AG04450 (cell line): ENCODE results near the gene BANP. TPM values are rescaled to one million over a fixed set of nuclear protein-coding genes. Genes with fewer than 3 reads are reported as not detected.
"Not testable (repeated sequence)": the region's sequence is repeated elsewhere in the genome, so short reads cannot be mapped to it uniquely, and the experiment has no call there.

Experiments
- CTCF ChIA-PET: fragments of 300-600, 350-600 bp; formaldehyde crosslinking; extraction: SDS; loops from one replicate; lab custom pipeline; 2022; ENCODE audit warnings: antibody characterized with exemption, inconsistent platforms; lab: Charles Lee
- POLR2A ChIA-PET: fragments of 350-600 bp; formaldehyde crosslinking; extraction: SDS; loops from one replicate; lab custom pipeline; 2021; ENCODE audit warnings: antibody characterized with exemption, inconsistent platforms; lab: Yijun Ruan, JAX
- DNase-seq: peaks from one replicate; pipeline ENCODE4 v3.0.0-alpha.2; 2011; ENCODE audit warnings: low read depth, low spot score
- H3K27ac ChIP-seq: one replicate; pipeline ENCODE4 v1.5.1; 2012; ENCODE audit warnings: low read depth, low read length, control low read depth
- H3K27me3 ChIP-seq: one replicate; pipeline ENCODE4 v1.6.0; 2012; ENCODE audit warnings: low read length; ENCODE audit not compliant: control insufficient read depth, insufficient read depth
- H3K4me3 ChIP-seq: 2 replicates; pipeline ENCODE4 v1.5.1; 2011; ENCODE audit warnings: mild to moderate bottlenecking, low read depth, low read length, control low read depth
- H3K9me3 ChIP-seq: 2 replicates; pipeline ENCODE4 v1.5.1; 2012; ENCODE audit warnings: low read length; ENCODE audit not compliant: control insufficient read depth, insufficient read depth
- CTCF ChIP-seq: IDR thresholded peaks from 2 replicates; pipeline ENCODE4 v1.5.1; 2011; ENCODE audit warnings: low read depth, low read length, control low read depth, inconsistent platforms
- polyA plus RNA-seq: library from polyadenylated mRNA; depleted of rRNA; stranded (reverse); fragments of >200 nt; gene quantifications from 2 replicates; pipeline ENCODE4 v1.2.3, GENCODE V29; 2011

The BANP gene
- polyA plus RNA-seq, 1 experiment = 18.6 TPM

DNA sequence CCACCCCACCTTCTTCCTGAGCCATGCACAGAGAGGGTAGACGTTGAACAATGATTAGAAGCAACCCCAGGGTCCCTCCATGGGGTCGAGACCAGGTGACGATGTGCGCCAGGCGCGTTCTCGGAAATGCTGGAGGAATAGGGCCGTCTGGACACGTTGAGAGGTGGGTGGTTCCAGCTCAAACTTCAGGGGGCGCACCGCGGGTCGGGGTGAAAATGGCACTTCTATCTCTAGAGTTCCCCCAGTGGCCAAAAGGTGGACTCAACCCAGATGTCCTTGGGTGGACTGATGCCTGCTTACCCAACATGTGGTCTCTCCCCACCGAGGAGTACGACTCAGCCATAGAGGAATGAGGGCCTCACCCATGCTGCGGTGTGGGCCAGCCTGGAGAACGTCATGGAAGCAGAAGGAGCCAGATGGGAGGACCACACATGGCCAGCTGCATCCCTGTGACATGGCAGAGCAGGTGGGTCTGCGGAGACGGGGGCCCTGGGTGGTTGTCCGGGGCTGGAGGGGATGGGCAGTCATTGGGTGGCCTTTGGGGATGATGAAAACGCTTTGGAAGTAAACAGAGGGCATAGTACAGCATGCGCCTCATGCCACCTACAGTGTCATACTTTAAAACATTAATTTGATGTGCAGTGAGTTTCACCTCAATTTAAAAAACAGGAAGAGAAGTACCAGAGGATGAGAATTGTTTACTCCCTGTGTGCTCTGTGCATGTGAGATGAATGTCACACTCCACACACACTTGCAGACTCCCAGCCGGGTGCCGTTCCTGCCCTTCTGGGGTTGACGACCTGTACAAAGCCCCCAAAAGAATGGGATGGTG, 147.7 kb downstream of the BANP start:
- H3K27ac ChIP-seq, CTCF ChIA-PET, H3K27me3 ChIP-seq, POLR2A ChIA-PET, H3K4me3 ChIP-seq: not testable (repeated sequence)
- peak; percentile 51 for TF ChIP-seq CTCF
- DNase-seq = peak; percentile 78
- H3K9me3 ChIP-seq = peaks cover 31% of the 10 kb centered on the region

- no peak for TF ChIP-seq CTCF
- peaks cover 31% of the 10 kb centered on the region for H3K9me3 ChIP-seq
- no peak overlapping the region for H3K4me3 ChIP-seq
- DNase-seq = no peak
- H3K27ac ChIP-seq = no peak overlapping the region
- ChIA-PET POLR2A (no interaction called here), CTCF (no interaction called here)
- peaks cover 8% of the 10 kb centered on the region for H3K27me3 ChIP-seq
Observed at GRCh38 chr16:88099563-88099890, 148.3 kb downstream of the BANP start.

- CTCF ChIA-PET, DNase-seq, H3K4me3 ChIP-seq, H3K27ac ChIP-seq, POLR2A ChIA-PET, H3K27me3 ChIP-seq: not testable (repeated sequence)
- peaks cover 31% of the 10 kb centered on the region for H3K9me3 ChIP-seq
Observed at GRCh38 chr16:88099956-88100355, 148.7 kb downstream of the BANP start.

GRCh38 chr16:88100801-88101622, 149.8 kb downstream of the BANP start:
- CTCF ChIA-PET = interaction anchor here (0.7 kb wide), 1 partner anchor 16 kb away, joined by 3 read pairs; no protein-coding TSS in a partner anchor
- H3K9me3 ChIP-seq = peaks cover 31% of the 10 kb centered on the region
- DNase-seq, H3K27me3 ChIP-seq, POLR2A ChIA-PET, H3K27ac ChIP-seq: not testable (repeated sequence)
- peak overlapping the region; percentile 47 for H3K4me3 ChIP-seq

- CTCF ChIA-PET = interaction anchor here (0.7 kb wide), 1 partner anchor 15 kb away, joined by 3 read pairs; no protein-coding TSS in a partner anchor
- peaks cover 26% of the 10 kb centered on the region for H3K9me3 ChIP-seq
- H3K27ac ChIP-seq, DNase-seq, H3K27me3 ChIP-seq, POLR2A ChIA-PET: not testable (repeated sequence)
- peak overlapping the region; percentile 47; the same call in 1 of the 2 replicates for H3K4me3 ChIP-seq
Observed at GRCh38 chr16:88101623-88102105, 150.4 kb downstream of the BANP start.

DNA sequence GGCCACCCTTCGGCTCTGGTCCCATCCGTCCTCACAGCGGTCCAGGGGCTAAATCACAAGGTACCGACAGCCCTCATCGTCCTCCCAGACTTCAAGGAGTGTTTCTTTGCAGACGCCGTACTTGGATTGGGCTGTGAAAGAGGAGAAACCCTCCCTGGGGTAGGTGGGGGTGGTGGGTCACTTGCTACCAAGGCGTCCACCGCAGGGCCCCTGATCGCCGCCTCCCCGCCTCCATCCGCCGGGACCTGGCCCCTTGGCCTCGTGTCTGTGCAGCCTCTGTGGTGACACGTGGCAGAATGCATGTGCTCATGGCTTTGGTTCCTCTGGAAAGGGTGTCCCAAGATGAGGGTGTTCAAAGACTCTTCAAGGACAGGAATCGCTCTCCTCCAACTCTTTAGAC, 151.4 kb downstream of the BANP start:
- CTCF ChIA-PET = no interaction called here
- POLR2A ChIA-PET = no interaction called here
- H3K9me3 ChIP-seq = peaks cover 19% of the 10 kb centered on the region
- no peak for DNase-seq
- no peak for TF ChIP-seq CTCF
- peaks cover 8% of the 10 kb centered on the region for H3K27me3 ChIP-seq
- H3K4me3 ChIP-seq = no peak overlapping the region
- no peak overlapping the region for H3K27ac ChIP-seq
